HG03108 (cell line): Measurements from ENCODE around the gene RALGPS2.

Experiments
- ATAC-seq: cut with Tn5 transposase; IDR thresholded peaks from one replicate; pipeline ENCODE4 v1.9.1; 2021; ENCODE audit warnings: moderate library complexity; ENCODE audit not compliant: unreplicated experiment

RALGPS2 gene

GRCh38 chr1:178961331-178961730 lies 236.3 kb downstream of the RALGPS2 start:
- no peak for ATAC-seq

- no peak for ATAC-seq
Measured at GRCh38 chr1:178961868-178962267, 236.8 kb downstream of the RALGPS2 start.

GRCh38 chr1:178962853-178963711 lies 238.0 kb downstream of the RALGPS2 start:
- ATAC-seq, result no peak

GRCh38 chr1:178964469-178965330 lies 239.7 kb downstream of the RALGPS2 start:
- ATAC-seq, result no peak

- ATAC-seq, result no peak
Measured at GRCh38 chr1:178966312-178966711, 241.3 kb downstream of the RALGPS2 start.

GRCh38 chr1:178969226-178969987 lies 244.4 kb downstream of the RALGPS2 start:
- ATAC-seq, result no peak

GRCh38 chr1:178970184-178970583 lies 245.1 kb downstream of the RALGPS2 start:
- ATAC-seq, result no peak
